T-helper 2 cell (primary cell): ENCODE results near the gene TIMM50.

ENCODE experiments used
- DNase-seq, 5 experiments: peaks; one replicate each; pipeline versions ENCODE4 v3.0.0 to v3.0.0-alpha.2; 2012 to 2022

TIMM50 gene

DNA sequence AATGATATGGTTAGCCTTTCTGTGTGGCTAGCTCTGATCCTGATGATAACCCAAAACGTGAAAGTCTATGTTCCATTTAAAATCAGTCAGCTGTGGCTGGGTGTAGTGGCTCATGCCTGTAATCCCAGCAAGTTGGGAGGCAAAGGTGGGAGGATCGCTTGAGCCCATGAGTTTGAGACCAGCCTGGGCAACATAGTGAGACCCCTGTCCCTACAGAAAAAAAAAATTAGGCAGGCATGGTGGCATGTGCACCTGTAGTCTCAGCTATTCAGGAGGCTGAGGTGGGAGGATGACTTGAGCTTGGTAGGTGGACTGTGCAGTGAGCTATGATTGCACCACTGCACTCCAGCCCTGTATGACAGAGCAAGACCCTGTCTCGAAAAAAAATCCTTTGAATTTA lies 53.2 kb downstream of the TIMM50 start:
- DNase-seq = no peak

DNA sequence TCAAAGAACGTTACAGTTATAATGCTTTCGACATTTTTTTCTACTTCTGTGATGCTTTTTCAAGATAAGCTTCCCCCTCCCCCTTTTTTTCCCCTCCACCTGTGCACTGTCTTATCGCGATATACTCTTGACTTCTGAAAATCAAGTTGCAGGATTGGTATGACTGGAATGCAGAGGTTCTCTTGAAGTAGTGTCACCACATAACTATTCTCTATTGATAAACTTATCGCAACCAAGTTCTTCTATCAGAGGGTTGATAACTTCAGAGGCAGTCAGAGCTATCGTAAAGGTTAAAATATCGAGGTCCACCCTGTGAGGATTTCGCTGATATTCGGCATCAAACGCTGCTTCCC lies 58.5 kb downstream of the TIMM50 start:
- DNase-seq = peak in 1 of 5 experiments; percentile 63

DNA sequence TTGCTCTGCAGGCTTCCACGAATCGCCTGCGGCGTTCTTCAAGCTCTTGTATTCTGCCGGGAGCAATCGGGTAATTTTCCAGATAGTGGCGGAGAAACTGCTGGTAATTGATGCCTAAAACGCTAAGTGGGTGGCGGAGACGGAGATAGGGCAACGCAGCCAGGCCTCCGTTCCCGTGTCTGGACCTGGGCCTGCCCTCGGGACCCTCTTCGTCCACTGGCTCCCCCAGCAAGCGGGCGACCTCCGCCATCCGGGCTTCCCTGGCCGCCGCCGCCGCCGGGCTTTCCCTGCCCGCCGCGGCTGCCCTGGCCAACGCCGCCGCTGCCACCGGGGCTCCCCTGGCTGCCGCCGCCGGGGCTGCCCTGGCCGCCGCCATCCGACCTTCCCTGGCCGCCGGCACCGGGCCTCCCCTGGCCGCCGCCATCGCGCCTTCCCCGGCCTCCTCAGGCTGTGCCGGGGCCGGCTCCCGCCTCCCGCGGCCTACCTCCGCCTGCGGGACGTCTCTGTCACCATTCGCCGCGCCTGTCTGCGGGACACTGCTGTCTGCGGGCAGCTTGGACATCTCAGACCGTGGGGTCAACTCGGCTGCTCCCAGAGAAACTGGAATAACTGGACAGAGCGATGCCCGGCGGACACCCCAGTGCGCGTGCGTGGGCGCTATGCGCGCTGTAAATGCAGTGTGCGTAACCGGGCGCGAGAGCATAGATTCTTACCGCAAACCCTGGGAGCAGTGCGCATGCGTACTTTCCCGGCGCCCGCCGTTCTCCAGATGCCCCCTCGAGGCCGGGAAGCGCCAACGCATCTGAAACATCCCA lies 59.1 kb downstream of the TIMM50 start, which contains the start of gene EID2:
TSS of gene EID2 (minus strand) at position 644 of the 815 bp plus-strand sequence. CDS start at position 562, 82 bp downstream.
- DNase-seq = peak; percentile 82 to 94 (median 89)

DNA sequence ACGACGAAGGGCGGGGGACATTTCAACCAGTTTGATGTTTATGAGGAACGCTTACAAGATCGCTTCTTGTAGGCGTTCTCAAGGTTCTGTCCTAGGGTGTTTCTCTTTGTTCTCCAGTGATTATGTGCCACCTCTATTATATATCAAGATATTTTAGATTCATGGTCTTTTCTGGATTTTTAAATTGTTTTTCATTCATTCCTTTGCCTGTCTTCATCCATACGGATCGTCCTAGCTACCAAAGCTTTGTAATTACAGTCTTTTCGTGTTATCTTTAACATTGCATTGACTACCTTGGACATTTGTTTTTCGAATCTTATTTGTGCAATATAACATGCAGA lies 59.7 kb downstream of the TIMM50 start:
- DNase-seq = no peak
